SH-SY5Y (cell line): ENCODE results near the gene GJA5.

Source experiments
- GATA2 ChIP-seq: IDR thresholded peaks from 2 replicates; pipeline ENCODE4 v1.6.1; 2011; ENCODE audit warnings: mild to moderate bottlenecking, low read depth, low read length
- GATA3 ChIP-seq: IDR thresholded peaks from 2 replicates; pipeline ENCODE4 v1.6.1; 2011; ENCODE audit warnings: low read depth, mild to moderate bottlenecking, low read length, moderate library complexity

GRCh38 chr1:147807405-147807804, 47.0 kb upstream of the GJA5 start:
- TF ChIP-seq GATA2 (no peak), GATA3 (no peak)
